HepG2 (cell line): Measurements from ENCODE around the gene TIAM2. TPM values are rescaled to one million over a fixed set of nuclear protein-coding genes. Genes with fewer than 3 reads are reported as not detected.

ENCODE experiments used
- ATAC-seq: fragments of 200-7000 bp; cut with Tn5 transposase; 3 replicates; pipeline ENCODE4 v1.9.1; 2020; ENCODE audit warnings: mild to moderate bottlenecking, moderate library complexity
- BruUV-seq: library from RNA; stranded (reverse); fragments of 400-500 nt; replicated peaks from 2 replicates; lab custom pipeline; 2021; lab: Mats Ljungman, UMichigan
- CTCF ChIA-PET: fragments of 300-600 bp; formaldehyde crosslinking; extraction: SDS; loops from one replicate; lab custom pipeline; 2021; ENCODE audit warnings: low total read pairs, inconsistent platforms, low intra/inter-chr PET ratio; lab: Yijun Ruan, JAX
- POLR2A ChIA-PET: fragments of 350-600 bp; sonication (Branson Sonifier 250); formaldehyde crosslinking; loops from one replicate; lab custom pipeline; 2020; ENCODE audit warnings: antibody characterized with exemption, inconsistent platforms; lab: Yijun Ruan, JAX
- DNase-seq: peaks from one replicate; pipeline ENCODE4 v3.0.0-alpha.2; 2015; ENCODE audit warnings: low spot score
- FAIRE-seq: peaks from 3 replicates; lab custom pipeline; 2011; peaks lifted over from hg19 to GRCh38; lab: Jason Lieb, UNC
- H2AFZ ChIP-seq: one replicate; pipeline ENCODE4 v1.6.1; 2011; ENCODE audit warnings: low read length, inconsistent platforms
- H3K27ac ChIP-seq: fragments of 300-600 bp; 3 replicates; pipeline ENCODE4 v1.8.0; 2011; ENCODE audit warnings: mixed run types, mild to moderate bottlenecking, mixed read lengths, low read length, inconsistent platforms; ENCODE audit not compliant: insufficient read depth; ENCODE audit errors: extremely low read length
- H3K27me3 ChIP-seq, 2 experiments: fragments of 200-600 bp in 1 of 2; 2 replicates in 1 of 2; 3 replicates in 1 of 2; pipeline versions ENCODE4 v1.6.0 to v1.8.0; 2011; ENCODE audit warnings: low read length in 2 of 2, mild to moderate bottlenecking in 2 of 2, moderate library complexity in 2 of 2, inconsistent platforms in 1 of 2; ENCODE audit not compliant: insufficient read depth in 2 of 2, control insufficient read depth in 1 of 2
- H3K36me3 ChIP-seq, 2 experiments: fragments of 200-600 bp in 1 of 2; replicated peaks in 1 of 2; 2 replicates in 1 of 2; 3 replicates in 1 of 2; pipeline versions ENCODE4 v1.5.1 to v1.8.0; 2011; ENCODE audit warnings: low read length in 2 of 2, inconsistent platforms in 1 of 2; ENCODE audit not compliant: insufficient read depth in 2 of 2, control insufficient read depth in 1 of 2
- H3K4me1 ChIP-seq: 2 replicates; pipeline ENCODE4 v1.5.1; 2012; ENCODE audit warnings: low read length, inconsistent platforms; ENCODE audit not compliant: insufficient read depth
- H3K4me2 ChIP-seq: 2 replicates; pipeline ENCODE4 v1.6.0; 2011; ENCODE audit warnings: low read depth, low read length, inconsistent platforms
- H3K4me3 ChIP-seq, 3 experiments: fragments of 200-600 bp in 1 of 3; sonication (generic), shearing (Covaris generic) in 1 of 3; replicated peaks in 1 of 3; 2 replicates each; pipeline ENCODE4 v1.5.1; 2011 to 2016; ENCODE audit warnings: low read length in 3 of 3, inconsistent platforms in 2 of 3, low read depth in 2 of 3, mild to moderate bottlenecking in 2 of 3, control low read depth in 1 of 3, mixed read lengths in 1 of 3; ENCODE audit not compliant: insufficient read depth in 1 of 3
- H3K79me2 ChIP-seq: one replicate; pipeline ENCODE4 v1.6.1; 2011; ENCODE audit warnings: low read length, inconsistent platforms; ENCODE audit not compliant: insufficient read depth
- H3K9ac ChIP-seq: 2 replicates; pipeline ENCODE4 v1.6.0; 2011; ENCODE audit warnings: mild to moderate bottlenecking, low read depth, low read length, inconsistent platforms; ENCODE audit not compliant: insufficient read depth
- H3K9me3 ChIP-seq: 2 replicates; pipeline ENCODE4 v1.5.1; 2012; ENCODE audit warnings: mild to moderate bottlenecking, low read length
- H4K20me1 ChIP-seq: 2 replicates; pipeline ENCODE4 v1.6.0; 2011; ENCODE audit warnings: inconsistent platforms, mild to moderate bottlenecking, low read length, moderate library complexity; ENCODE audit not compliant: insufficient read depth
- BATF2 ChIP-seq: sonication (generic); formaldehyde crosslinking; IDR thresholded peaks from 2 replicates; pipeline ENCODE4 v1.8.0; 2022; ENCODE audit warnings: mild to moderate bottlenecking, missing genetic modification reagents, moderate library complexity
- GLI4 ChIP-seq: sonication (generic); formaldehyde crosslinking; IDR thresholded peaks from 2 replicates; pipeline ENCODE4 v1.5.1; 2020; ENCODE audit warnings: missing genetic modification reagents, mild to moderate bottlenecking, moderate library complexity, borderline replicate concordance
- GTF2F1 ChIP-seq: fragments of 150-350 bp; IDR thresholded peaks from 2 replicates; pipeline ENCODE4 v1.6.1; 2014; ENCODE audit warnings: low read length
- GTF3A ChIP-seq: sonication (generic); formaldehyde crosslinking; conservative IDR thresholded peaks from 2 replicates; pipeline ENCODE4 v1.4.0; 2020; ENCODE audit warnings: mild to moderate bottlenecking, missing genetic modification reagents
- MLLT10 ChIP-seq: sonication (generic); formaldehyde crosslinking; IDR thresholded peaks from 2 replicates; pipeline ENCODE4 v1.4.0; 2020; ENCODE audit warnings: missing genetic modification reagents
- POLR2A ChIP-seq, 2 experiments: IDR thresholded peaks; 2 replicates each; pipeline ENCODE4 v1.6.1; 2011; ENCODE audit warnings: low read depth in 2 of 2, low read length in 2 of 2, mild to moderate bottlenecking in 1 of 2, moderate library complexity in 1 of 2; ENCODE audit not compliant: insufficient read depth in 1 of 2
- POLR2AphosphoS2 ChIP-seq: IDR thresholded peaks from 2 replicates; pipeline ENCODE4 v1.6.1; 2011; ENCODE audit warnings: low read depth, low read length, improper control_type of control experiment
- RELA ChIP-seq: sonication (generic); formaldehyde crosslinking; IDR thresholded peaks from 2 replicates; pipeline ENCODE4 v1.4.0; 2020; ENCODE audit warnings: missing genetic modification reagents
- RNF2 ChIP-seq: fragments of 450-650 bp; conservative IDR thresholded peaks from 2 replicates; pipeline ENCODE4 v1.6.1; 2016; ENCODE audit warnings: low read depth
- SIN3A ChIP-seq: IDR thresholded peaks from 2 replicates; pipeline ENCODE4 v1.6.1; 2011; ENCODE audit warnings: low read depth, mild to moderate bottlenecking, control low read depth, low read length, borderline replicate concordance
- TBL1XR1 ChIP-seq: fragments of 150-350 bp; IDR thresholded peaks from 2 replicates; pipeline ENCODE4 v1.6.1; 2014; ENCODE audit warnings: borderline replicate concordance, low read length; ENCODE audit not compliant: partially characterized antibody
- THAP11 ChIP-seq: IDR thresholded peaks from 2 replicates; pipeline ENCODE4 v1.6.1; 2016; ENCODE audit warnings: missing biosample characterization, missing genetic modification reagents
- ZBTB25 ChIP-seq: IDR thresholded peaks from 2 replicates; pipeline ENCODE4 v1.6.1; 2018; ENCODE audit warnings: missing genetic modification reagents
- ZBTB39 ChIP-seq: sonication (generic); formaldehyde crosslinking; IDR thresholded peaks from 2 replicates; pipeline ENCODE4 v1.5.0; 2020; ENCODE audit warnings: missing genetic modification reagents
- ZBTB42 ChIP-seq: sonication (generic); formaldehyde crosslinking; IDR thresholded peaks from 2 replicates; pipeline ENCODE4 v1.5.0; 2020; ENCODE audit warnings: mild to moderate bottlenecking, missing genetic modification reagents
- ZNF558 ChIP-seq: sonication (generic); formaldehyde crosslinking; IDR thresholded peaks from 2 replicates; pipeline ENCODE4 v1.9.0; 2022; ENCODE audit warnings: mild to moderate bottlenecking, missing genetic modification reagents, borderline replicate concordance
- ZSCAN9 ChIP-seq: IDR thresholded peaks from 2 replicates; pipeline ENCODE4 v1.6.1; 2016; ENCODE audit warnings: borderline replicate concordance
- WGBS: methylation state at CpG from one replicate; pipeline ENCODE4 v1.1.6; 2017; ENCODE audit warnings: low lambda C conversion rate; 5-methylcytosine and 5-hydroxymethylcytosine counted together
- in situ Hi-C: cut with HindIII; loops from 2 replicates; pipeline ENCODE4 v1.10.0; 2017; ENCODE audit warnings: low pct_unique_long_range_greater_than_20kb; ENCODE audit not compliant: extremely low pct_ligation_motif_present
- intact Hi-C: fragments of 100-400 bp; cut with micrococcal nuclease; formaldehyde crosslinking; loops from one replicate; pipeline ENCODE4 v1.10.0; 2022; ENCODE audit not compliant: unreplicated experiment
- polyA plus RNA-seq, 8 experiments: library from polyadenylated mRNA; depleted of rRNA in 3 of 8; stranded (reverse) in 7 of 8; unstranded in 1 of 8; fragments of >200 nt; fragmentation: Illumina TruSeq in 4 of 8; extraction: Trizol in 4 of 8; gene quantifications; 2 replicates each; pipeline versions ENCODE4 v1.2.1 to v1.2.3, GENCODE V29; 2011 to 2016; ENCODE audit warnings: low read depth in 4 of 8, missing spikeins in 1 of 8, mixed read lengths in 1 of 8; ENCODE audit not compliant: insufficient read depth in 1 of 8
- total RNA-seq, 5 experiments: library from RNA; depleted of rRNA; stranded (reverse); fragments of >200 nt; fragmentation: Illumina TruSeq; extraction: Trizol; gene quantifications; 2 replicates each; pipeline ENCODE4 v1.2.3, GENCODE V29; 2016; ENCODE audit warnings: low read depth in 1 of 5
- TF ChIP-seq, protein P1 (sequence below), 2 experiments: sonication (generic) in 1 of 2; formaldehyde crosslinking in 1 of 2; IDR thresholded peaks; 2 replicates each; pipeline versions ENCODE4 v1.5.1 to v1.6.1; 2011 to 2020; ENCODE audit warnings: borderline replicate concordance in 1 of 2, low read depth in 1 of 2, low read length in 1 of 2, mild to moderate bottlenecking in 1 of 2, missing genetic modification reagents in 1 of 2, moderate library complexity in 1 of 2

TIAM2 gene
- total and polyA plus RNA-seq, 2 of the 13 experiments (the other 11 are each of a cell fraction or from before 2014, with no cell fraction given): 4.1 to 4.5 TPM

GRCh38 chr6:155129744-155130143 is 134.6 kb downstream of the TIAM2 start:
- ATAC-seq (no peak), DNase-seq (no peak), FAIRE-seq (no peak)
- no peak overlapping the region for H3K27ac ChIP-seq
- no TSS peak for BruUV-seq
- H3K4me3 ChIP-seq: no peak overlapping the region
- POLR2A ChIA-PET: no interaction called here
- intact Hi-C loops: loop anchor here (5.0 kb wide), 1 partner anchor 42 kb away; no protein-coding TSS in a partner anchor
- H3K27me3 ChIP-seq: no peaks in the 10 kb centered on the region
- no peaks in the 10 kb centered on the region for H4K20me1 ChIP-seq
- H3K9me3 ChIP-seq: no peaks in the 10 kb centered on the region
- H2AFZ ChIP-seq: no peak overlapping the region
- CTCF ChIA-PET: no interaction called here
- H3K4me1 ChIP-seq: peaks cover 12% of the 10 kb centered on the region
- H3K4me2 ChIP-seq: no peak overlapping the region
- H3K36me3 ChIP-seq: no peaks in the 10 kb centered on the region
- 70% methylated on average over 7 of the region's 14 CpGs for WGBS
- H3K9ac ChIP-seq: no peak overlapping the region
- no peaks in the 10 kb centered on the region for H3K79me2 ChIP-seq
- in situ Hi-C loops: no loop called here
- TF ChIP-seq RELA (CRISPR knock-in tag) (no peak), GTF3A (CRISPR knock-in tag) (no peak), ZBTB39 (CRISPR knock-in tag) (no peak), RNF2 (no peak), GTF2F1 (no peak), ZNF558 (CRISPR knock-in tag) (no peak), BATF2 (no peak), POLR2AphosphoS2 (no peak), ZBTB25 (no peak), THAP11 (CRISPR knock-in tag) (no peak), GLI4 (no peak), SIN3A (no peak), TBL1XR1 (no peak), ZSCAN9 (CRISPR knock-in tag) (no peak), ZBTB42 (CRISPR knock-in tag) (no peak), POLR2A (IDR thresholded peaks at IDR 0.05; ENCODE audit: insufficient read depth in 1 of 2, low read depth in 2 of 2, low read length in 2 of 2) (no peak), MLLT10 (no peak)
- TF ChIP-seq, protein P1, sequence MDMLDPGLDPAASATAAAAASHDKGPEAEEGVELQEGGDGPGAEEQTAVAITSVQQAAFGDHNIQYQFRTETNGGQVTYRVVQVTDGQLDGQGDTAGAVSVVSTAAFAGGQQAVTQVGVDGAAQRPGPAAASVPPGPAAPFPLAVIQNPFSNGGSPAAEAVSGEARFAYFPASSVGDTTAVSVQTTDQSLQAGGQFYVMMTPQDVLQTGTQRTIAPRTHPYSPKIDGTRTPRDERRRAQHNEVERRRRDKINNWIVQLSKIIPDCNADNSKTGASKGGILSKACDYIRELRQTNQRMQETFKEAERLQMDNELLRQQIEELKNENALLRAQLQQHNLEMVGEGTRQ (IDR thresholded peaks at IDR 0.05; ENCODE audit: low read depth, low read length): no peak
- TF ChIP-seq, protein P1 (CRISPR knock-in tag; IDR thresholded peaks at IDR 0.05; ENCODE audit: borderline replicate concordance): no peak
